Sciatic nerve (tissue), 2 donors: ENCODE data around the gene ZCWPW1. TPM values are rescaled to one million over a fixed set of nuclear protein-coding genes. Genes with fewer than 3 reads are reported as not detected.
A peak's percentile ranks its signal among the peaks of the same experiment; 100 is the strongest.

Experiments used
- ATAC-seq: fragments of 200-7000 bp; cut with Tn5 transposase; one replicate; pipeline ENCODE4 v1.9.1; 2020; ENCODE audit warnings: mild to moderate bottlenecking, moderate library complexity
- DNase-seq: peaks from one replicate; pipeline ENCODE4 v3.0.0-alpha.2; 2020; ENCODE audit warnings: low spot score
- intact Hi-C: fragments of 100-400 bp; cut with DNase I; formaldehyde crosslinking; loops from one replicate; pipeline ENCODE4 v1.14.2; 2022
- total RNA-seq: library from RNA; stranded (reverse); fragmentation: NEBNext Ultra II Directional; extraction: Animal tissue kit (Norgen Biotek cat#: 25700); gene quantifications from one replicate; pipeline ENCODE4 v1.2.1, GENCODE V29; 2021
- donor health status: DM: no; HTN: no; CAD: no.
- donor health status: DM: no; HTN: no; CAD: no.

Gene ZCWPW1
- total RNA-seq, 1 donor from 2014 or later: 8.0 TPM

DNA sequence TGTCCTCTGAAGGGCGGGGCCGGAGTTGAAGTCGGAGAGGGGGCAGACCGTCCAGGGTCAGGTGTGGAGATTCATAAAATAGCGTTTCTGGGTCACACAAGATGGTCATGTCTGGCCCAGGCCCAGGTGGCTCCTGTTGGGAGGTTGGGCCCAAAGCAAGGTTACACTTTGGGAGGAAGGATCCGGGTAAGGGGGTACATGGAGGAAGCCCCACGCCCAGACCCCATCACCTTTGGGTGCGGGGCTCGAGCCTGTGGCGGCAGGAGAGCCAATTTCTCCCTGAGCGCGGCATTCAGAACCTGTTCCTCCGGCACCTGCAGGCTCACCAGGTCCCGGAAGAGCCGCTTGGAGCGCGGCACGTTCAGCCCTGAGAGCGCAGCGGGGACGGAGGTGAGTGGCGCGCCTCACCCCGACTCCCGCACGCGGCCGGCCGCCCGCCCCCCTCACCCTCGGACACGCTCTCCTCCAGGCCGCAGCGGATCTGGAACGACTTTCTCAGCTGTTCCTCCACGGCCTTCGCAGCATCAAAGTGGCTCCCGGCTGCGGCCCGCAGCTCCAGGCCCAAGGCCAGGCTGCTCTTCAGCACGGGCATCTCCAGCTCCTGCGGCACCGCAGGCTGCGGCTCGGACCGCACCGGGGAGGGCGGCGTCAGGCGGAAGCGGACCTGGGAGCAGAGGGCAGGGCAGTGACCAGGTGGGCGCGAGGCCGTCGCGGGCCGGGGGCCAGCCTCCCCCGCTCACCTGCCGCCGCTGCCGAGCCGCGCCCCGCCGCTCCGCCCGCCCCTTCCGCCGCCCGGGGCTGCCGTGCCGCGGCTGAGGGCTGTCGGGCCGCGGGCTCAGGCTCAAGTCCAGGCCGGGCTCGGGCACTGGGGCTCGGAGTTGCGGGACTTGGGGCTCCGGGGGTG, 7.2 kb upstream of the ZCWPW1 start:
- intact Hi-C loops: no loop called here
- no peak for ATAC-seq
- DNase-seq: peak; percentile 71

DNA sequence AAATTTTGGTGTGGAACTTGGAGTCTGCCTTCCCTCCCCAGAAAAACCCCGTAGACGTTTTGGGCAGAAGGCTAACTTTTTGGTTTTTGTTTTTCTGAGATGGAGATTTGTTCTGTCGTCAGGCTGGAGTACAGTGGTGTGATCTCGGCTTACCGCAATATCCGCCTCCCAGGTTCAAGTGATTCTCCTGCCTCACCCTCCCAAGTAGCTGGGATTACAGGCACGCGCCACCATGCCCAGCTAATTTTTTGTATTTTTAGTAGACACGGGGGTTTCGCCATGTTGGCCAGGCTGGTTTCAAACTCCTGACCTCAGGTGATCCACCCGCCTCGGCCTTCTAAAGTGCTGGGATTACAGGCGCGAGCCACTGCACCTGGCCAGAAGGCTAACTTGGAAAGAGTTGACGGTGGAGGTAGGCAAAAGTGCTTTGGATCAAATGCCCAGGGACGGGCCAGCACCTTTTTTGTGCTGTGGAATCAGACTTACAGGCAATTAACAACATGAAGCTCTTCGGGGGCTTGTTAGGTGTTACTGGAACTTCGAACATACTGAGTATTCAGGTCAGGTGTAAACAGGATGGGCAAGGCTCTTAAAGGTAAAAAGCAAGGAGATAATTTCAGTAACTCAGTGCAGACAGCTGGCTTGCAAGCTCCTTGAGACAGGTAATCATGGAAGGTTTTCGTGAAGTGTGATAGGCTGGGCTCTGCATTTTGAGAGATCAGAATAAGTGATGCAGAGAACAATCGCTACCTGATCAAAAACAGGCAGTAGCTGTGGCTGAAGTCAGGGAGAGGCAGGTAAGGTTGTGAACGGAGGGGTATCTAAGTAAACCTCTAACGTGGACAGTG, 6.0 kb upstream of the ZCWPW1 start:
- DNase-seq (no peak), ATAC-seq (no peak)
- intact Hi-C loops: no loop called here

DNA sequence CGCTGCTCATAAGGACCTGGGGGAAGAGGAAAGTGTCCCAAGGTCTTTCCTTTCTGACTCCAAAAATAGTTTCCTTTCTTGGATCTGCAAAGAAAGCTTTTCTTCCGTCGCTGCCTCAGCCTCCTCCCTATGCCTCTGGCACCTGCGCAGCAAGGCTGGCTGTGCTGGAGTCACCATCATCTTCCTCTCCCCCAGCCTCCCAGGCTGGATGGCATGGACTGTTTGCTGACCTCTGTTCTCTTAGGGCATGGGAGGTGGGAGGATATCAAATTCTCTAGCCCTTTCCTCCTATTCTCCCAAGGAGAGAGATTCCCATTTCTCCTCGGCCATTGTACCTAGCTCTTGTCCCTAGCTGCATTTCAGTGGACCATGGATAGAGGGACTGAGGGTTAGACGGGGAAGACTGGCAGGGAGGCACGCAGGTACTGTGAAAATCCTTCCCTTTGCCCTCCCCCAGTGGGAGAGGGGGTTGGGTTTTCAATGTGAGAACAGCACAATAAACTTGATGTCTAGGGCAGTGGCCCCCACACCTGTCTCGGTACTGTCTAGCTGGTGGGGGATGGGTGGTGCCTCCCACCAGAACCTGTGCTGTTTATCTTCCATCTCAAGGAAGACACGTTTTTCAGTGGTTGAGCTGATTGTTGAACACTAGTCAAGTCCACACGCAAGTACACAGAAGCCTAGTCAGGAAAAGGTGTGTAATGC, 5.2 kb upstream of the ZCWPW1 start:
- no peak for DNase-seq

DNA sequence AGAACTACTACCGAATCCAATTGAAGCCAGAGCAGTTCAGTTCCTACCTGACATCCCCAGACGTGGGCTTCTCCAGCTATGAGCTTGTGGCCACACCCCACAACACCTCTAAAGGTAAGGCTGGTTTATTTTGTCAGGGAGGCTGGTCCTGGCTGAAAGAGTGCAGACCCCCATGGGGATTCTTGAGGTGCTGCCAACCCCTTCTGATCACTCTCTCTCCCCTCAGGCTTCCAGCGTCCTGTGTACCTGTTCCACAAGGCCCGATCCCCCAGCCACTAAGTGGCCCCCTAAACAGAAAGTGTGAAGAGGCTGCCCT, 4.7 kb upstream of the ZCWPW1 start:
- intact Hi-C loops: no loop called here
- DNase-seq (no peak), ATAC-seq (no peak)

More for the DNA sequence above, 5.2 kb upstream of the ZCWPW1 start:
- no peak for ATAC-seq
- intact Hi-C loops: no loop called here

DNA sequence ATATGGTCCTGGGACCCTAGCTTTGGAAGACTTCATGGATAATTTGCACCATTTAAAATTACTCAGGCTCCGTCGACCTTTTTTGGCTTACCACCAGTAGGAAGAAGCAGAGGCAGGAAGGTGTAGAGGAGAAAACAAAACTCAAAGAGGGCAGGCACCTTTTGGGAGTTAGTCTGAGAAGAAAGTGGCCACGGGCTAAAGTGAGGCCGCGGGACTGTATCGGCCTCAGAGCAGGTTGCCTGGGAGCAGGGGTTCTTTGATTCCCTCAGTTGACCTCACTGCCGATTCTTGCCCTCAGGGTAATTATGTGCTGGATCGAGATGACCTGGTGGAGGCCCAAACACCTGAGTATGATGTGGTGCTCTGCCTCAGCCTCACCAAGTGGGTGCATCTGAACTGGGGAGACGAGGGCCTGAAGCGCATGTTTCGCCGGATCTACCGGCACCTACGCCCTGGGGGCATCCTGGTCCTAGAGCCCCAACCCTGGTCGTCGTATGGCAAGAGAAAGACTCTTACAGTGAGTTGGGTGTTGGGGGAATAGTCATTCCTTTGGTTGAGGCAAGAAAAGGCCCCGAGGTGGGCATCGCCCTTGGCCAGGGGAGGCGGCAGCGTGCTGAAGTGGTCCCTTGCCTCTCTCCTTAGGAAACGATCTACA, 4.2 kb upstream of the ZCWPW1 start:
- ATAC-seq (no peak), DNase-seq (no peak)
- intact Hi-C loops: no loop called here

DNA sequence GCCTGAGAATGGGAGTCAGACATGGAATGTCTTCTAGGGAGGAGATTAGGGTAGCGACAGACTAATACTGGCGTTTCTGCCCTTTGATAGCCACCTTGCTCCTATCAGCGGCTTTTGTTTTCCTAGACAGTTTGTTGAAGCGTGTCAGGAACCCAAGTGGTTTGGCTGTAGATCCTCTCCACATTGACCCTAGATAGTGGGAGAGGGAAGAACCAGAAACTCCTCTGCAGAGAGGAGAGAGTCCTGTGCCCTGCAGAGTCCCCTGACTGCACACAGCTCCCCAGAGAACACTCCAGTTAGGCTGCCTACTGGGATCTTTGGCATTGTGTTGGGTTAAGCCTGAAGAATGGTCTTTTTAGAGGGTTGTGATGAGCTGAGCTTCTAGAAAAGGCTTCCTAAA, 3.5 kb upstream of the ZCWPW1 start:
- intact Hi-C loops: no loop called here
- ATAC-seq (no peak), DNase-seq (no peak)

DNA sequence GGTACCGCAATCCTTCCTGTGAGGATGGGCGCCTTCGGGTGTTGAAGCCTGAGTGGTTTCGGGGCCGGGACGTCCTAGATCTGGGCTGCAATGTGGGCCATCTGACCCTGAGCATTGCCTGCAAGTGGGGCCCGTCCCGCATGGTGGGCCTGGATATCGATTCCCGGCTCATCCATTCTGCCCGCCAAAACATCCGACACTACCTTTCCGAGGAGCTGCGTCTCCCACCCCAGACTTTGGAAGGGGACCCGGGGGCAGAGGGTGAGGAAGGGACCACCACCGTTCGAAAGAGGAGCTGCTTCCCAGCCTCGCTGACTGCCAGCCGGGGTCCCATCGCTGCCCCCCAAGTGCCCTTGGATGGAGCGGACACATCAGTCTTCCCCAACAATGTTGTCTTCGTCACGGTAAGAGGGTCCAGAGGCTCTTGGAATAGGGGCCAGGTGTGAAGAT, 2.8 kb upstream of the ZCWPW1 start:
- intact Hi-C loops: no loop called here
- ATAC-seq (no peak), DNase-seq (no peak)

DNA sequence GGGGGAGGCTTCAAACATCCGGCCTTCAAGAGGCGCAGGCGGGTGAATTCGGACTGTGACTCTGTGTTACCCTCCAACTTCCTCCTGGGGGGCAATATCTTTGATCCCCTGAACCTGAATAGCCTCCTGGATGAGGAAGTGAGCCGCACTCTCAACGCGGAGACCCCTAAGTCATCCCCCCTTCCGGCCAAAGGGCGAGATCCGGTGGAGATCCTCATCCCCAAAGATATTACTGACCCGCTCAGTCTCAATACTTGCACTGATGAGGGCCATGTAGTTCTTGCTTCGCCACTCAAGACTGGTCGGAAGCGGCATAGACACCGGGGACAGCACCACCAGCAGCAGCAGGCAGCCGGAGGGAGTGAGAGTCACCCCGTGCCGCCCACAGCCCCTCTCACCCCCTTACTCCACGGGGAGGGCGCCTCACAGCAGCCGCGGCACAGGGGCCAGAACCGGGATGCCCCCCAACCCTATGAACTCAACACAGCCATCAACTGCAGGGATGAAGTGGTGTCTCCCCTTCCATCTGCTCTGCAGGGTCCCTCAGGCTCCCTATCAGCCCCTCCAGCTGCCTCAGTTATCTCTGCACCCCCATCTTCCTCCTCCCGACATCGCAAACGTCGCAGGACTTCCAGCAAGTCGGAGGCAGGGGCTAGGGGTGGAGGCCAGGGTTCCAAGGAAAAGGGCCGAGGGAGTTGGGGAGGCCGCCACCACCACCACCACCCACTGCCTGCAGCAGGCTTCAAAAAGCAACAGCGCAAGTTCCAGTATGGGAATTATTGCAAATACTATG, 2.2 kb upstream of the ZCWPW1 start:
- DNase-seq: no peak
- ATAC-seq: no peak
- intact Hi-C loops: no loop called here

DNA sequence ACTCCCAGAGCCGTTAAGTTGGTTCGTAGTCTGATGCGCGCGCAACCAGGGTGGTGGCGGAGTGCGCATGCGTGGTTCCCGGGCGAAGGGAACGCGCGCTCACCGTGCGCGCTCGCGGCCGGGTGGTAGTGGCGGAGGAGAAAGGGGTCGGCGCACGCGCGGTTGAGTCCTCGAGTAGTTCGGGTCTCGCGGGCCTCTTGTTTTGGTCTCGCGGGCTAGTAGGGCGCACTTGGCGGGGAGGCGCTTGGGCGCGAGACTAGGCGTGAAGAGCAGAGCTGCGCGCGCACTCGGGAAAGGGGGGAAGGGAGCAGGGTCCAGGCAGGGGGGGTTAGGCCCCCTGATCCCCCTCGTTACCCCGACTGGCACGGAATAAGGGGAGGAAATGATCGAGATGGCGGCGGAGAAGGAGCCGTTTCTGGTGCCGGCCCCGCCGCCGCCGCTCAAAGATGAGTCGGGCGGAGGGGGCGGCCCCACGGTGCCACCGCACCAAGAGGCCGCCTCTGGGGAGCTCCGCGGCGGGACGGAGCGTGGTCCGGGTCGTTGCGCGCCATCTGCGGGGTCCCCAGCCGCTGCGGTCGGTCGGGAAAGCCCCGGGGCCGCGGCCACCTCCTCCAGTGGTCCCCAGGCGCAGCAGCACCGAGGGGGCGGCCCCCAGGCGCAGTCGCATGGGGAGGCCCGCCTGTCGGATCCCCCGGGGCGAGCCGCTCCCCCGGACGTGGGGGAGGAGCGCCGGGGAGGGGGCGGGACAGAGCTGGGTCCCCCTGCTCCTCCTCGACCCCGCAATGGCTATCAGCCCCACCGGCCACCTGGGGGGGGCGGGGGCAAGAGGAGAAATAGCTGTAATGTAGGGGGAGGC, 1.4 kb upstream of the ZCWPW1 start, which contains the start of gene MEPCE:
TSS of gene MEPCE (plus strand) at position 195 of the 856 bp plus-strand sequence. CDS start at position 383, 188 bp downstream.
- DNase-seq: peak; percentile 99
- intact Hi-C loops: no loop called here
- ATAC-seq: peak; percentile 80

DNA sequence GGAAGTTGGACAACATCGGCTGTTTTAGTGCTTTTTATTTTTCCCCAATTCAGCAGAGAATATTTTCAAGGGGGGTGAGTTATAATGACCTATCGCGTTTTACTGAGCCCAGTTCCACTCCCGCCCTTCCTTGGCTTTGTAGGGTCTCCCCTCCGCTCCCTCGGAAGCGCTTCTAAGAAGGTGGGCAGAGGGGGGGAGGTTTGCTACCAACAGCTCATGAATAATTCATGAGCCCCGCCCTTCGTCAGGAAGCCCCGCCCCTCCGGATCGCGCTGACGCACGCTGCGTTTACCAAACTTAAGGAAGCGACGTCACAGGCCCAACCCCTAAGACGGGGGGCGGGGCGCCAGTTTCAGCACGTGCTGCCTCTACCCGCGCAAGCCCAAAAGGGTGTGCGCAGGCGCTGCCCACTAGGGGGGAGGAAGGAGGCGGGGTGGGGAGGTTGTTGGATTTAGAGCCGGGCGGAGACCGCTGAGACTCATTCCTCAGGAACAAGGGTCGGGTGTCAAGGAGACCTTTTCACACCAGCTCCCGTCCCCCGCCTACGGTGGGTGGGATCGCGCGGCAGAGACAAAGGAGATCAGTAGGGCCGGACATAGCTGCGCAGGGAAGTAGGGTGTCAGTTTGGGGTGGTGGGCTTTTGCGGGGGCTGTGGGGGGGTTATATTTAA, 599 bp upstream of the ZCWPW1 start:
- intact Hi-C loops: no loop called here
- peak; percentile 91 for ATAC-seq

DNA sequence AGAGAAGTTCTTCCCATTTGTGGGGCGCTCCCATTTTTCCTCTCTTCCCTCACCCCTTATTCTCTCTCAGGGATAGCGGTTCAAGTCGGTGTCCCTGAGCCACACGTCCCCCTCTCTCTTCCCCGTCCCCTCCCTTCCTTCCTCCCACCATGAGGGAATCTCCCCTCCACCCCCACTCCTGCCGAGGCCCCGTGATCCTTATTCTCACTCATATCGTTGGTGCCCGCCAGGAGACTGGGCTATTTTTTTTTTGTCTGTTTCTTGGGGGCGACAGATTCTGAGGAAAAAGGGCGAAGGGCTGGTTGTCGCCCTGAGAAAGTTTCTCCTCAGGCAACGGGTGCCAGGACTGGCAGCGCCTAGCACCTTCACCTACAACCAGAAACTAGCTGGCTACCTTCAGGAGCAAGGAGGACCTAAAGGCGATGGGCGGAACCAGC, 723 bp downstream of the ZCWPW1 start:
- ATAC-seq (no peak), DNase-seq (no peak)
- intact Hi-C loops: no loop called here

More for the DNA sequence above, 599 bp upstream of the ZCWPW1 start:
- peak; percentile 100 for DNase-seq

DNA sequence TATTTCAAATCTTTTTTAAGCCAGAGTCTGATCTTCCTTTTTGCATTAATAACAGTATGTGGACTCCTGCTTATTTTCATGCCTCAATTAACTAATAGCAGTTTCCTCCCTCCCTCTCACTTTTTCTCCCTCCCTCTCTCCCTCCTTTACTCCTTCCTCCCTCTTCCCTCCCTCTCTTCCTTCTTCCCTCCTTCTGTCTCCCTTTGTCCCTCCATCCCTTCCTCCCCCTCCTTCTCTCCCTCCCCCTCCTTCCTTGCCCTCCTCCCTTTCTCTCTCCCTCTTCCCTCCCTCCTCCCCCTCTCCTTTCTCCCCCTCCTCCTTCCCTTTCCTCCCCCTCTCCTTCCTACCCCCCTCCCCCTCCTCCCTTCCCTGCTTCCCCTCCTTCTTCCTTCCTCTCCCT, 2.0 kb downstream of the ZCWPW1 start:
- intact Hi-C loops: no loop called here
- DNase-seq (no peak), ATAC-seq (no peak)

DNA sequence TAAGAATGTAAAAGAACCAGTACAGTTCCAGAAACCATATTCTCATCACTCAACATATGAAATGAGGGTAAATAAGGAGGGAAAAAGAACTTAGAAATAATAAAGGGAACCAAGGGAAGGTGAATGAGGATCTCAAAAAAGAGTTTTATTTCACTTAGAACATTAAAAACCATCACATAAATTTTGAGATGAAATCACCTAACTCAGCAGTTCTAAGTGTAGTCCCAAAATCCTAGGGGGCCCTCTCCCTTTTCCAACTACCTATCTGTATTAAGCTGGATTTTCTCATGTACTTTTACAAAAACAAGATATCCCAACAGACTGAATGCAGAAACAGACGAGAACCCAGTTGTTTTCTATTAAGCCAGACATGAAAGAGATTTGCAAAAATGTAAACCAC, 3.2 kb downstream of the ZCWPW1 start:
- DNase-seq (no peak), ATAC-seq (no peak)
- intact Hi-C loops: no loop called here

DNA sequence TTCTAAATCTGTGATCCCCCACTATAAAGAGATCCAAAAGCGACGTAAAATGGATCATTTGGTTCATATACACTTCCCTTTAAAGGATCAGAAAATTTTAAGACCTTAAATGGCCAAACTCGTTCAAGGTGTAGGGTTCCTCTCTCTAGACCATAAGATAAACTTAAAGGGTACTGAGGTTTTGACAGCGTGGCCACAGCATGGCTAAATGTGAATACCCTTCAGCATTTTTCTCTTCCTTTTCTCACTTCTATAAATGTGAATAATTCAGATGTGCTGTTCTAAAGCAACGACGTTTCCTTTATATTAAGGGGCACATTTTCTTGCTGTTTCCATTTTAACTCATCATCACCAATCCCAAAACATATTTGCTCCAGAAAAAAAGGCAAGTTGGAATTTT, 5.2 kb downstream of the ZCWPW1 start:
- ATAC-seq: no peak
- intact Hi-C loops: no loop called here
- DNase-seq: no peak

DNA sequence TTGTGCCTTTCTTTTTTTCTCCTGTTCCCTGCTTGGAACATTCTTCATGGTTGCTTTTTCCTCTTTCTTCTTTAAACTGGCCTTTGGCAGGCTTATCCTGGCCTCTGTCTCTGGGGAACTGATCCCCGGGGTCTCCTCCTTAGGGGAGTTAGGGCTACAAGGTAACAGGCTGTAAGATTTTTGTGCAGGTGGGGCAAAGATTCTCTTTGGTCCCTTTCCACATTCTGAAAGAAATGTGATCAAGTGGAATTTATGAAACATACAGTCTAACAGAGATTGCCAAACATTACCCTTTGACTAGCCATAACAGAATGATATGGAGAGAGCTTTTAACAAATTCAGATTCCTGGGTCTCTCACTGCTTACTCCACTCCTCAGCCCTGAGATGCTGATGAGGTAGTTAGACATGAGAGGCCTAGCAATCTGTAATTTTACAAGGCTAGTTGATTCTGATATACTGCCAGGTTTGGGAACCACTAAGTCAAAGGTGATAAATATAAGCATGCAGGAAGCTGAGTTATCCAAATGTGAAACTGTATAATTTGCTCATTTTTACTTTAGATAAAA, 8.8 kb downstream of the ZCWPW1 start:
- intact Hi-C loops: no loop called here
- no peak for ATAC-seq
- no peak for DNase-seq

DNA sequence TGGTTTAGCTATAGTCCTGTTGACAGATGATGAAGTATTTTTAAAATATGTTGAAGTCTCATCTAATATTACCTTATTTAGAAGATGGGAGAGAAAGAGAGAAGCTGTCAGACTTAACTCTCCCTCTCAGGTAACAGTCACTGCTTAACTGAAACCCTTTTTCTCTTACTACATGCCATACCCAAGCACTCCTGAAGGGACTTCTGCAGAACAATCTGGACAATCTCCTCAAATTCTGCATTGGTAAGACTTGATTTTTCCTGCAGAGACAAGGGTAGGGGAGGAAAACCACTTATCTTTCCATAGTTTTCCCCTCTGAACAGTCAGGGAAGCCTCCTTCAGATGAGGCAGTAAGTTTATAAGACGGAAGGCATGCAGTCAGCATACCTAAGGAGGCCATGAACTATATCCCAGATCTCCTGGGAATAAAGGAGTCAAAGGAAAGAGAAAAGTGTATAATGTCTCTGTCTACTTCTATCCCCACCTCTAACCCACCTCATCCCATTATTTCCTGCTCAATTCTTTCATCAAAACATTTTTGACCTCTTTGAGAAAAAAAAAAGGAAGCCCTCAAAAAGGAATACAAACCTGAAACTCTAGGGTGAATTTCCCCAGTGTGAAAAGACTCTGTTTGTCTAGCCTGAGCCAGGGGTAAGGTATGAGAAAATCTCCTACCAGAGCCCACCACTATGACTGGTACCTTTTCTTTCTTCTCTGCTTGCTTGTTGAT, 9.4 kb downstream of the ZCWPW1 start:
- intact Hi-C loops: no loop called here
- ATAC-seq (no peak), DNase-seq (no peak)
